Medulla oblongata (tissue), 1 donor: ENCODE results near the gene TIE1.

Source experiments
- DNase-seq: peaks from one replicate; pipeline ENCODE4 v3.0.0-alpha.2; 2015; ENCODE audit errors: extremely low spot score

The TIE1 gene

DNA sequence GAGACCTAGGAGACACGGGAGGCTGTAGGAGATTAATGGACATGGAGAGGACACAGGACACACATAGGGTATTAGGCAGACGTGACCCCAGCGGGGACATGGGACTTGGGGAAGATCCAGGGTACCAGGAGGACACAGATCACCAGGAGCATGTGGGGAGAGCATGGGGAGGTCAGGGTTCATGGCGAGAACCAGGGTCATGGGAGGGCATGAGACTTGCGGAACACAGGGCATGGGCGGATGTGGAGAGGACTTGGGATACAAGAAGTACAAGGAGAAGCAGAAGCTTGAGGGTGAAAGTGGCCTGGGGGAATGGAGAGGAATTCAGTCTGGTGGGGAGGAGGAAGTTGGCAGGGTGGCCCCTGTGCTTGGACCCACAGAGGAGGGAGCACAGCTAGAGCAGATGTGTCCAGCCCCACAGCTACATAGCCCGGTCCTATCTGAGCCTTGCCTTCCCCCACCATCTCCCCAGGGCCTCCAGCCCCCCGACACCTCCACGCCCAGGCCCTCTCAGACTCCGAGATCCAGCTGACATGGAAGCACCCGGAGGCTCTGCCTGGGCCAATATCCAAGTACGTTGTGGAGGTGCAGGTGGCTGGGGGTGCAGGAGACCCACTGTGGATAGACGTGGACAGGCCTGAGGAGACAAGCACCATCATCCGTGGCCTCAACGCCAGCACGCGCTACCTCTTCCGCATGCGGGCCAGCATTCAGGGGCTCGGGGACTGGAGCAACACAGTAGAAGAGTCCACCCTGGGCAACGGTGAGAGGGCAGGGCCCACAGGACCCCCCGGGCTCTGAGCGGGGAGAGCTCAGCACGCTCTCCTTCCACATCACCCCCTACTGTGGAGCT is 12.1 kb downstream of the TIE1 start:
- no peak for DNase-seq

DNA sequence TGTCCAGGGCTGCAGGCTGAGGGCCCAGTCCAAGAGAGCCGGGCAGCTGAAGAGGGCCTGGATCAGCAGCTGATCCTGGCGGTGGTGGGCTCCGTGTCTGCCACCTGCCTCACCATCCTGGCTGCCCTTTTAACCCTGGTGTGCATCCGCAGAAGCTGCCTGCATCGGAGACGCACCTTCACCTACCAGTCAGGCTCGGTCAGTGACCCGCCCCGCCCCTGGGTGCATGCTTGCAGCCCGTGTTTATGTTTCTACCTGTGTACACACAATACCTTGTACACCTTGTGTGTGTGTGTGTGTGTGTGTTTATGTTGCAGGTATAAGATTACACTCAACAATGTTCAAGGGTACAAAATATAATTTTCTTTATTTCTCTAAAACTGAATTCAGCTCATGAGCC is 13.0 kb downstream of the TIE1 start:
- no peak for DNase-seq

DNA sequence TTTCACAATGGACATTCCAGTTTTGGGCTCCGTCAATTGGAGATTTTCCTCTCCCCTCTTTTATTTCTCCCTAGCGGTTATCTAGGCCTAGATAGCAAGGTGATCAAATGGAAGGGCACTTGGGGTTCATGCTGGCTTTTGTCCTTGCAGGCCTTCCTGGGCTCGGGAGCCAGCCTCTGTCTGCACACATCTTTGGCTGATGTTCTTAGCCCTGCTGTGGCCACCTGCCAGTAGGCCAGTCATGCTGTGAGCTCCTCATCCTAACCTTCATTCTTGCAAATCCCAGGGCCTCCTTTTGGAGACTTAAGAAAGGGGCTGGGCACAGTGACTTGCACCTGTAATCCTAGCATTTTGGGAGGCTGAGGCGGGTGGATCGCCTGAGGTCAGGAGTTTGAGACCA is 13.5 kb downstream of the TIE1 start:
- no peak for DNase-seq

DNA sequence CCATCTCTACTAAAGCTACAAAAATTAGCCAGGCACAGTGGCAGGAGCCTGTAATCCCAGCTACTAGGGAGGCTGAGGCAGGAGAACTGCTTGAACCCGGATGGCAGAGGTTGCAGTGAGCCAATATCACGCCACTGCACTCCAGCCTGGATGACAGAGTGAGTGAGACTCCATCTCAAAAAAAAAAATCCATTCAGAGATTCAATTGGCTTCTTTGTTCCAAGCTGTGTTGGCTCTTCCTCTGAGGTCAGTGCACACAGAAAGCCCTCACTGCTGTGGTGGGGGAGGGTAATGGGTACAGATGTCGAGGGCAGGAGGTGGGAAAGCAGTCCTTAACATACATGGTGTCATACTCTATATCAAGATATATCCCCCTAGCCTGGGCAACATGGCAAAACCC is 14.7 kb downstream of the TIE1 start:
- peak; percentile 78 for DNase-seq

DNA sequence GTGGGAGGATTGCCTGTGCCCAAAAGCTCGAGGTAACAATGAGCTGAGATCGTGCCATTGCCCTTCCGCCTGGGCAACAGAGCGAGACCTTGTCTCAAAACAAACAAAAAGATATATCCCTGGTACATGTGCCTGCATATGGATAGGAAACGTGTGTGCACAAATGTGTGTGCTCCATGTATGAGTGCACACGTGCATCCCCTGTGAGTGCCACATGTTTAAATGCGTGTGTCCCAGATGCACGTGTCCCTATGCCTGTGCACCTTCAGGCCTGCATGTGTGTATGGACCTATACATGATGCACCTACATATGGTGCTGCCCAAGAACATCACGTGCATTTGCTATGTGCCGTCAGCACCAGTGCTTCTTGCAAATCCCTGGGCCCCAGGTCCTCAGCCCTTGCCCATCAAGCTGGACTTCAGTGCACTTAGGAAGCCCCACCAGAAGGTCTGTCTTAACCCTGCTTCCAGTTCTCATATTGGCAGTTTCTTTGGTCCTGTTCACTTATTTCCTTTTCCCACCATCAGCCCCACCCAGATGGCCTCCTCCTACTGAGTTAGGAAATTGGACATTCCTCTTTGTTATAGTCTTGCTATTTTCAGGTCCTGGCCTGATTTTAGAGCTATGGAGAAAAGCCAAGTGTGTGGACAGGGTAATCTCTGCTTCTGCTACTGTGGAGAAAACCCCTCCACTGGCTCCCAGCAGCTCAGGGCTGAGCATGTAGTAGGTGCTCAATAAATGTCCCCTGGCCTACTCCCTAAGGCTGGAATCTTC is 15.4 kb downstream of the TIE1 start:
- no peak for DNase-seq

DNA sequence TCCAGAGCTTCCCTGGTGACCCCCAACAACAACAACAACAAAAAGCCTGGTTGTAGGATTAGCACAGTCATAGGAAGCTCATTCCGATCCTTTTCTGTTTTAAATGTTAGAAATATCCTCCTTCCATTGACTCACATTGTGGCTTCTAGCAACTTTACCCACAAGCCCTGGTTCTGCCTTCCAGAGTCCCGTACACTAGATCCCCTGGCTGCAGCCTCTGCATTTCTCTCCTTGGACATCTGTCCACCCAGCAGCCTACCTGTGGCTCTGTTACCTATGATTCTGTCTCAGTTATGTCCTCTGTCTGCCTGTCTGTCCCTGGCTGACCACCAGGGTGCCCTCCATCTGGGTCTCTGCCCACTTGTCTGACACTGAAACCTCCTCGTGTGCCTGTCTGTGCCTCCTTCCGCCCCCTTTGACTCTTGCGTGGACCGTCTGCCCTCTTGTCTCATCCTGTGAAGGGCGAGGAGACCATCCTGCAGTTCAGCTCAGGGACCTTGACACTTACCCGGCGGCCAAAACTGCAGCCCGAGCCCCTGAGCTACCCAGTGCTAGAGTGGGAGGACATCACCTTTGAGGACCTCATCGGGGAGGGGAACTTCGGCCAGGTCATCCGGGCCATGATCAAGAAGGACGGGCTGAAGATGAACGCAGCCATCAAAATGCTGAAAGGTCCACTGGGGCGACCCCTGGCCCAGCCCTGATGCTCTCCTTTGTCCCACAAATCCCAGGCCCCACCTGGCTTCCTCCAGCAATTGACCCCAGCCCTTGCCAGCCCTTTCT is 16.1 kb downstream of the TIE1 start:
- DNase-seq = no peak

DNA sequence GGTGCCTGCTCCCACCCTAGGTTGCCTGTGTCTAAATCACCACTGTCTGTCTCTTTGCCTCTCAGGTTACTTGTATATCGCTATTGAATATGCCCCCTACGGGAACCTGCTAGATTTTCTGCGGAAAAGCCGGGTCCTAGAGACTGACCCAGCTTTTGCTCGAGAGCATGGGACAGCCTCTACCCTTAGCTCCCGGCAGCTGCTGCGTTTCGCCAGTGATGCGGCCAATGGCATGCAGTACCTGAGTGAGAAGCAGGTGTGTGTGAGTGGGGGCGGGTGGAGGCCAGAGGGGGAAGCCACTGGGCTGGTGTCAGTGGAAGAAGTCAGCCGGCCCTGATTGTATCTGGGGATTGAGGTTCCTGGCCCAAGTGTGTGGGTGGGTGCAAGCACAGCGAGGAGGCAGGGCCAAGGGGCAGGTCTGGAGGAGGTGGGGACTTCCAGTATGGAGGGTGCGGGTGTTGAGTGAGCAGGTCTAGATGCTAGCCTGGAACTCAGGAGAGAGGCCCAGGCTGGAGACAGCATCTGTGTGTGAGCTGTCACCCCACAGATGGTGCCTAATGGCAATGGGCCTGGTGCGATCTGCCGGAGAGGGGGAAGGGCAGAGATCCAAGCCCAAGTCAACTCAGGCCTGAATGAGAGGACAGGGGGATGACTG is 17.2 kb downstream of the TIE1 start:
- DNase-seq = peak; percentile 74

DNA sequence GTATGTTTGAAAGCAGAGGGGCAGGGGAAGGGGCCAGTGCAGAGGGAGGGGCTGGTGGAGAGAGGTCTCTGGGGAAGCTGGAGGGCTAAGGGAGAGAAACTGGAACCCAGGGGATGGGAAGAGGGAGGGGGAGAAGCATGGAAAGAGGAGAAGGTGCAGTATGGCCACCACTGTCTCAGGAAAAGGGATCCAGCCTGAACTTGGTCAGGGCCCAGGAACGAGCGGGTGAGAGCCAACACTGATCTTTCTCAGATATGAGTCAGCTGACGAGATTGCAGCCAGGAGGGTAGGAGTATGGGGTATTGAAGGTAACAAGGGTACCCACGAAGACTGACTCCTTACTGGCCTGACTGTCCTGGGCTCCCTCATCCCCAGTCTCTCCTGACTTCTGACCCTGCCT is 18.0 kb downstream of the TIE1 start:
- no peak for DNase-seq

DNA sequence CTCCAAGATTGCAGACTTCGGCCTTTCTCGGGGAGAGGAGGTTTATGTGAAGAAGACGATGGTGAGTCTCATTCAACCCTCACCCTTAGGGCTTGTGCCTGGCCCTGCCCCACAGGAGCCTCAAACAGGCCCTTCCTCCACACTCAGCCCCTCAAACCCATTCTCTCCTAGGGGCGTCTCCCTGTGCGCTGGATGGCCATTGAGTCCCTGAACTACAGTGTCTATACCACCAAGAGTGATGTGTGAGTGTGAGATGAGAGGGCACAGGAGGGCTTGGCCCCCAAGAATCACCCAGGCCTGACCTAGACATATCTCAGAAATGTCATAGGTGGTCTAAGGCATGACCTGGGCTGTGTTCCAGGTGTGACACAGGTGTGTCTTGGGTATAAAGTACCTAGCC is 18.5 kb downstream of the TIE1 start:
- no peak for DNase-seq

DNA sequence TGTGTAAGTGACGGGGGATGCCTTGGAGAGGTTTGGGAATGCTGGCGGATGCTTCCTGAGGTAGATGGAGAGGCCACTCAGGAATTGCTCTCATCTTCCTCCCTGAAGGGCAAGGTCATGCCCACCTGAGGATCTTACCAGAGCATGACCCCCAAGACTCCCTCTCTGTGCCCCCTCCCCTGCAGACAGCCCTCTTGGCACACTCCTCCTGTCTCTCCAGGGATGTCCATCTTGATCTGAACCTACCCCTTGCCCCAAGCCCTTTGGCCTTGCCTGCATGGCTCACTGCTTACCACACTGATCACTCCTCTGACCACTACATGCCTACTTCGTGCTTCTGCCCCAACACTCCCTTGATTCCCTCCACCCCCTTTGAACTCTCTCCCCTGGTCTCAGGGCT is 19.0 kb downstream of the TIE1 start:
- DNase-seq = no peak

DNA sequence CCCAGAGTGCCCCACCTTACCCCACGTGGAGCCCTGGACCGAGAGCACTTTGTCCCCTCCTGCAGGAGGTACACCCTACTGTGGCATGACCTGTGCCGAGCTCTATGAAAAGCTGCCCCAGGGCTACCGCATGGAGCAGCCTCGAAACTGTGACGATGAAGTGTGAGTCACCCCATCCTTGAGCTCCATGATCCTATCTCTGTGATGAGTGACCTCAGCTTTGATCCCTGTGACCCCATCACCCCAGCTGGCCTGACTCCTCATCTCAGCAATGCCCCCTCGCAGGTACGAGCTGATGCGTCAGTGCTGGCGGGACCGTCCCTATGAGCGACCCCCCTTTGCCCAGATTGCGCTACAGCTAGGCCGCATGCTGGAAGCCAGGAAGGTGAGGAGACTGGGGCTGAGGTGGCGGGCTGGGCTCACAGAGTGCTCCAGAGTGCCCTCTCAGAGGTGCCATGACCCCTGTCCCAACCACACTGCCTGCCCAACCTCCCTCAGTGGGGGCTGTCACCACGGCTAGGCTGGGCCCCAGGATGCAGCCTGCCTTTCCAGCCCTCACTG is 20.6 kb downstream of the TIE1 start:
- no peak for DNase-seq

DNA sequence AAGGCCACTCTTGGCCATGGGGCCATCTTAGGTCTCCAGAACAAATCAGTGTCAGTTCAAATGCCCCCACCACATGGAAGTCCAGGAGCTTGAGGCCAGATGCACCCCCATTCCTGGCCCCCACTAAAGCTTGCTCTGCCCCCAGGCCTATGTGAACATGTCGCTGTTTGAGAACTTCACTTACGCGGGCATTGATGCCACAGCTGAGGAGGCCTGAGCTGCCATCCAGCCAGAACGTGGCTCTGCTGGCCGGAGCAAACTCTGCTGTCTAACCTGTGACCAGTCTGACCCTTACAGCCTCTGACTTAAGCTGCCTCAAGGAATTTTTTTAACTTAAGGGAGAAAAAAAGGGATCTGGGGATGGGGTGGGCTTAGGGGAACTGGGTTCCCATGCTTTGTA is 21.7 kb downstream of the TIE1 start:
- no peak for DNase-seq

DNA sequence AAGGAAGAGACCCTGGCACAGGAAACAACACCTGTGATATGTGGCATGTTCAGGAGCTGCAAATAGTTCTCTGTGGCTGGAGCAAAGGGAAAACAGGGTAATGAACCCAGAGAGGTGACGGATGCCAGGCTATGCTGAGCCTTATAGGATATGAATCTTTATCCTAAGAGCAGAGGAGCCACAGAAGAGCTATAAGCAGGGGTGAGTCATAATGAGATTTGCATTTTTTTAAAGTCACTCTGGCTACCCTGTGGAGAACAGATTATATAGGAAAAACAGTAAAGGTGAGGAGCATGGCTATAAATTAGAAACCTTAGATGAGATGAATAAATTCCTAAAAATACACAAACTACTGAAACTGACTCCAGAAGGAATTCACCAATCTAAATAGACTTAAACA is 24.0 kb downstream of the TIE1 start:
- no peak for DNase-seq

DNA sequence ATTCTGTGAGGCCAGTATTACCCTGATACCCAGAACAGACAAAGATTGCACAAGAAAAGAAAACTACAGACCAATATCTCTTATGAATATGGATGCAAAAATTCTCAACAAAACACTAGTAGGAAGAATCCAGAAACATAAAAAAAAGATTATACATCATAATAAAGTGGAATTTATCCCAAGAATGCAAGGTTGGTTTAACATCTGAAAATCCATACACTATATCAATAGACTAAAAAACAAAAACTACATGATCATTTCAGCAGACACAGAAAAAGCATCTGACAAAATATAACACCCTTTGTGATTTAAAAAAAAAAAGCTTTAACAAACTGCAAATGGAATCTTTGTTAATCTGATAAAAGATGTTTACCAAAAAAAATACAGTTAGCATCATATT is 24.6 kb downstream of the TIE1 start:
- DNase-seq = no peak

DNA sequence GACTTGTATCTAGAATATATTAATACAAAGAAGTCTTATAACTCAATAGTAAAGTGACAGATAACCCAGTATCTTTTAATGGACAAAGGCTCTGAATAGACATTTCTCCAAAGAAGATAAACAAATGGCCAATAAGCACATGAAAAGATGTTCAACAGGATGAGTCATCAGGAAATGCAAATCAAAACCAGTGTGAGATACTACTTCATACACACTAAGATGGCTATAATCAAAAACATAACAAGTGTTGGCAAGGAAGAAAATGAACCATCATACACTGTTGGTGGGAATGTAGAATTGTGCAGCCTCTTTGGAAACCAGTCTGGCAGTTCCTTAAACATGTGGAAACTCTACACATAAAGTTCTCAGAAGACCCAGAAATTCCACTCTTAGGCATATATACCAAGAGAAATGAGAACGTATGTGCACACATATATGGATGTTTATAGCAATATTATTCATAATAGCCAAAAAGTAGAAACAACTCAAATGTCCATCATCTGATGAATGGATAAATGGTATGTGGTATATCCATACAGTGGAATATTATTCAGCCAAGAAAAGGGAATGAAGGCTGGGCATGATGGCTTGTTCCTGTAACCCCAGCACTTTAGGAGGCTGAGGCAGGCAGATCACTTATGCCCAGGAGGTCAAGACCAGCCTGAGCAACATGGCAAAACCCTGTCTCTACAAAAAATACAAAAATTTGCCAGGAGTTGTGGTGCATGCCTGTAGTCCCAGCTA is 26.9 kb downstream of the TIE1 start:
- no peak for DNase-seq

DNA sequence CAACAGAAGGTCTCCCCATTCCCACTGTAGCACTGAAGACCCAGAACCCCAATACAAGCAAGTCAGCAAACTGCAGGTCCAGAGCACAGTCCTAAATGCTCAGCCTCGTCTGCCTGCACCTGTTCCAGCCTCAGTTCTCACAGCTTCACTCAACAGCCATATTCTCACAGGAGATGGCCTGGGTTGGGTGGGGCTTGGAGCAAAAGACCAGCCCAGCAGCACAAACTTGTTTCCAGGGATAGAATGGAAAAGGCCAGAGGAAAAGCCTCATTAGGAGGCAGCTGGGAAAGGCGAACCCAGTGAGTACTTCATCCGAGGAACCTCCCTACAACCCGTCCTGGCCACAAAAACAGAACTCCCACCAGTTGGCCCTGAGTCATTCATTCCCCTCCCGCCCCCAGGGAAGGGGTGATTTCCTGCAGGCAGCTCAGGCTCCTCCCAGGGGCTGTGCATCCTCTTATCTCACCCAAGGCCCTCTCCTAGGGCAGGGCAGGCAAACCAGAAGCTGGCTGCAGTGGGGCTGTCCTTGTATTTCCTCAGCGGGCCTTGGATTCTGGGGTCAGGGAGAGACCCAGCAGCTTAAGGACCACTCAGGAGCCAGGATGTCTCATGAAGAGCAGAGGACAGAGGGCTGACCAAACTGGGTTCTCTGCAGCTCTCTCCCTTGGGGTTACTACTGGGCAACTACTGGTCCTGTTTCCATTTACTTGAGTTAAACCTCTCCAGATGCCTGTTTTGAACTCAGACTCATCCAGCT is 29.4 kb downstream of the TIE1 start:
- DNase-seq = no peak

DNA sequence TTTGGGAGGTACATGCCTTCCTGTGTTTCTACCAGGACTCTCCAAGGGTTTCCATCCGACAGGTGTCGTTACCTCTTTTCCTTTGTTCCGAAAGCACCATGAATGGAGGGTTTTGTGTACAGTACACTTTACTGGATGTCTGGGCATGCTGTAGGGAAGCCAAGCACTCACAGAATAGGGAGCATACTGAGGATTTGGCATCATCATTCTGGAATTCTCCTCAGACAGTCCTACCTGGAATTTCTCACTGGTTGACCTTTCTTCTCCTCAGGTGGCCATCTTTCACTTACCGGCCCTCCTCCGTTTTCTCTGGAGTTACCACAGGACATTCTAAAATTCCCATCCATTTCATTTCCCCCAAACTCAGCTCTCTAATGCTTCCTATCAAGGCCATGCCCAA is 30.9 kb downstream of the TIE1 start:
- DNase-seq = no peak

DNA sequence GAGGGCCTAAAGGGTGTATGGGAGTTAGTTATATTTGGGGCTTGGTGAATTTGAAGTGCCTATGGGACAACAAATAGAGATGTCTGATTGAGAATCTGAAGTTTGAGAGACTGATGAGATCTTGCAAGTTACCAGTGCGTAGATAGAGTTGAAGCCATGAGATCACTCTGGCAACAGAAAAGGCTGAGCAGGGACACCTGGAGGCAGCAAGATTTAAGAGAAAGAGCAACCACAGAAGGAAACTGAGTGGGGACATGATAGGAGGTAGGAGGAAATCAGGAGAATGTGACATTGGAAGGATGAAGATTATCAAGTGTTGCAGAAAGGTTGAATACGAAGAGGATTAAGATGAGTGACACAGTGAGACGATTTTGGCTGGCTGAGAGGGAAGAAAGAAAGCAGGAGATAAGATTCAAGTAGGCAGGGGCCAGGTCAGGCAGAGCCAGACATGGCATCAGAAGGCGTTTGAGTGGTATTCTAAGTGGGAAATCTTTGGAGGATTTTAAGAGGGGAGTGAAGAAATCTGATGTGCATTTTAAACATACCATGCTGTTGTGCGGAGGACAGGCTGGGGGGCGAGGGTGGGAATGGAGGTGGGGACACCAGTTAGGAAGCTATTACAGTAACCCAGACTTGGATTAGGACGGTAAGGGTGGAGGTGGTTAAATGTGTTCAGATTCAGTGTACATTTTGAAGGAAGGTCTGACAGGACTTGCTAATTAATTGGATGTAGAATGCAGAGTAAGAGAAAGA is 33.8 kb downstream of the TIE1 start:
- DNase-seq = no peak

DNA sequence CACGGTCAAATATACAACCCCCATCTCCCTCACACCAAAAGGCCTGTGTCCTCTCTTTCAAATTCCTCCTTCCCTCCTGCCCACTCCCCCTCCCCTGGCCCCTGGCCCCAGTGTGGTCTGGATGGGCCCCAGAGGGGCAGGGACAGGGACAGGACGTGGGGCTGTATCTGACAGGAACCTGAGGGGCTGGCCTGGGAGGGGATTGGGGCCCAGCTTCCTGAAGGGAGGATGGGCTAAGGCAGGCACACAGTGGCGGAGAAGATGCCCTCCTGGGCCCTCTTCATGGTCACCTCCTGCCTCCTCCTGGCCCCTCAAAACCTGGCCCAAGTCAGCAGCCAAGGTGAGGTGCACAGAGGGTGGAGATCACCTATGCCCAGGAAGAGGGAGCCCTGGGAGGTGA is 36.8 kb downstream of the TIE1 start, which contains the start of gene MPL:
Gene MPL, plus strand, starts transcription at position 231 of the 400 bp plus-strand sequence. Its CDS starts 31 bp downstream, at position 262.
- no peak for DNase-seq
